K562 treated with DMSO at 1 percent for 48 hours (cell line): Measurements from ENCODE around the gene FBXO34. TPM values are rescaled to one million over a fixed set of nuclear protein-coding genes. Genes with fewer than 3 reads are reported as not detected.

Source experiments
- total RNA-seq: library from RNA; unstranded; fragments of 300-600 nt; gene quantifications from 2 replicates; pipeline ENCODE4 v1.2.3, GENCODE V29; 2022; ENCODE audit warnings: low replicate concordance; ENCODE audit errors: extremely low read depth

The FBXO34 gene
- total RNA-seq, result not detected in 2 replicates

GRCh38 chr14:55270832-55271571 lies at the start of gene FBXO34:
Gene FBXO34 (plus strand): TSS chr14:55271421. CDS start chr14:55350391, 78,970 bp downstream.

Other genes starting within 250 kb of the FBXO34 start
- gene WDHD1, start 244.3 kb upstream of the FBXO34 start, total RNA-seq, result not detected in 2 replicates
- not detected in 2 replicates for gene SOCS4, start 244.2 kb upstream of the FBXO34 start, total RNA-seq
- gene MAPK1IP1L, start 219.8 kb upstream of the FBXO34 start, total RNA-seq, result not detected in 2 replicates
- not detected in 2 replicates for gene LGALS3, start 142.2 kb upstream of the FBXO34 start, total RNA-seq
- gene DLGAP5, start 79.8 kb upstream of the FBXO34 start, total RNA-seq, result not detected in 2 replicates
- gene ATG14, start 140.4 kb downstream of the FBXO34 start, total RNA-seq, result not detected in 2 replicates
- not detected in 2 replicates for gene TBPL2, start 169.2 kb downstream of the FBXO34 start, total RNA-seq